ENCODE data around the gene GABRP.
"Not testable (repeated sequence)": the region's sequence is repeated elsewhere in the genome, so short reads cannot be mapped to it uniquely, and the experiment has no call there.

The GABRP gene

GRCh38 chr5:170783498-170784247 is at the start of gene GABRP:
TSS of gene GABRP (plus strand) at chr5:170783725. CDS start at chr5:170788616, 4,891 bp downstream.
- DNase-seq (ENCODE audit: low read depth in 2 of 2) = no peak

DNA sequence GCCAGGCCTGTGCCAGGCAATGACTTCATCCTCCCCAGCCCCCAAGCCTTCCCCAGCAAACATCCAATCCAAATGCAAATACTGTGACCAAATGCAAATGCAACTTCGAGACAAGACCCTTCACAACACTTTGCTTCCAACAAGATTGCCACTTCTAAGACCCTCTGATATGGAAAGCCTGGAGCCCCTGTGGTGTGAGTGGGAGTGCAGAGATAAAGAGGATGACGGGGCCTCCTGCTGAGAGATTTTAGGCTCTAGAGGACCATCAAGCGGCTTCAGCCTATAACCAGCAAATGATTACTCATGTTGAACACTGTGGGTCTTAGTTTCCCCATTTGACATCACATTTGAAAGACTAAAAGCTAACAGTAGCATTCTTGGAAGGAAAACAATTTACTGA is 46.6 kb upstream of the GABRP start:
- DNase-seq (ENCODE audit: low read depth in 2 of 2) = no peak

DNA sequence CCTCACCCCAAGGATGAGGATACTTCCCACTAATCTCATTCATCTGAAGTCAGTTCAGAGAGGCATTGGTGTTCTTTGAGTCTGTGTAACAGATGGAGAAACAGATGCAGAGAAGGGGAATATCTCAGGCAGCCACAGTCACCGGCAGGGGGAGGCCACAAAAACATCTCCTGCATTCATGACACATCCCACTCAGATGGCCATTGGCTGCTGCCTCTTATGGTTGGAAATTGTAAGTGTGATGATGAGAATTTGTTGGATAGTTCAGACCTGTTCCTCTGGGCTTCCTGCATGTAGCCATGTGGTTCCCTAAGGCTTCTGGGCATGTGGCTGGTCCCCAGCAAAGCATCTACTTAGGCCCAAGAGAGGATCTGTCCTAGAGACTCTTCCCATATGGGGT is 45.9 kb upstream of the GABRP start:
- no peak for DNase-seq (ENCODE audit: low read depth in 2 of 2)

GRCh38 chr5:170738840-170739239 is 44.7 kb upstream of the GABRP start:
- no peak for DNase-seq (ENCODE audit: low read depth in 2 of 2)

DNA sequence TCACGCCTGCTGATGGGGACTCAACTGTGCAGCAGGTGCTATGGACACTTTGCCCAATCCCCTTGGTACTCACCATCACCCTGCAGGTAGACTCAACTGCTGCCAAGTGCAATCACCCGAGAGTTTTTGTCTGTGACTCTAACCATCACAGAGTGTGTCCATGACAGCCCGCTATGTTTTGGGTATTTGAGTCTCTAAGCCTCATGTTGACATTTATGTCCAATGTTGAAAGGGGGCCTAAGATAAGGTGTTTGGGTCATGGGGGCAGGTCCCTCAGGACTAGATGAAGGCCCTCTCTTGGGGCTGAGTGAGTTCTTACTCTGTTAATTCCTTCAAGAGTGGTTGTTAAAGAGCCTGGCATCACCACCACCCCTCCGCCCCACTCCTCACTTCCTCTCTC is 44.1 kb upstream of the GABRP start:
- DNase-seq (ENCODE audit: low read depth in 2 of 2) = no peak

- DNase-seq (ENCODE audit: low read depth in 2 of 2) = no peak
These were observed 42.8 kb upstream of the GABRP start for GRCh38 chr5:170740551-170741205.

DNA sequence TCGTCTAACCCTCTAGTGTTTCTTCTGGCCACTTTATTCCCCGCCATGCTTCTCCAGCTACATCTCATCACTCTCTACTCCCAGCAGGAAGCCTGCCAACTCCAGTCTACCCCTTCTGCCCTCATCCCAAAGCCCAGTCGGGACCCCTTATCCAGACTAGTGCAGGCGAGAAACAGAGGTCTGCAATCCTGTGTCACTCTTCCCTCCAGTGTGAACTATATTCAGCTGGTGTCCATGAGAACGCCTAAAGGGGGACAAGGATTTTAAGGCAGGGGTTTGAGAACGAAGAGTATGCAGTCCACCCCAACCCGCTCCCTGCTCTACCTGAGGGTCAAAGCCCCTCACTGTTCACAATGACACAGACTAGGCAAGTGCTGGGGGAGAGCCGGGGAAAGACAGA is 41.7 kb upstream of the GABRP start:
- no peak for DNase-seq (ENCODE audit: low read depth in 2 of 2)

GRCh38 chr5:170743876-170744212 is 39.7 kb upstream of the GABRP start:
- DNase-seq (ENCODE audit: low read depth in 2 of 2) = no peak

DNA sequence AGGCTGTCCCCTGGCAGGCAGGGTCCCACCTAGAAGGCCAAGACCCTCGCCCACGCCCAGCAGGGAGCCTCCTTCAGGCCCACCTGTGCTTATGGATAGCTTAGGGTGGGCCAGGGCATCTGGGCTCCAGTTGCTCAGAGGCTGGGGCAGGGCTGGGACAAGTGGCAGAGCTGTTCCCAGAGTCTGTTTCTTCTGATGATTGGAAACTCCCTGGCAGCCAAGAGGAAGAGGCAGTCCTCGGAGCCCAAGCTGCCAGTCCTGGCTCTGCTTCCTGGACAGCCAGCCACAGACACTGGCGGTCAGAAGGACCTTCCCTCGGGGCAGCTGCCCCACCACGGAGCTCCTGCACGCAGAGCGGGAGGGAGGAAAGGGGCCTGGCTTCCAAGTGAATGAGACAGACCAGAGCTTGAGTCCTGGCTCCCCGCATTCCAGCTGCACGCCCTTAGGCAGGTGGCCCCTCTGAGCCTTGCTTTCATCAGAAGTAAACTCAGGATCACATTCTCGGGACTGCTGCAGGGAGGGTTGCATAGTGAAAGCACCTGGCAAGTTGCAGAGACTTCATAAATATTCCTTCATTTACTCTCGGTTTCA is 37.9 kb upstream of the GABRP start:
- no peak for DNase-seq (ENCODE audit: low read depth in 2 of 2)

DNA sequence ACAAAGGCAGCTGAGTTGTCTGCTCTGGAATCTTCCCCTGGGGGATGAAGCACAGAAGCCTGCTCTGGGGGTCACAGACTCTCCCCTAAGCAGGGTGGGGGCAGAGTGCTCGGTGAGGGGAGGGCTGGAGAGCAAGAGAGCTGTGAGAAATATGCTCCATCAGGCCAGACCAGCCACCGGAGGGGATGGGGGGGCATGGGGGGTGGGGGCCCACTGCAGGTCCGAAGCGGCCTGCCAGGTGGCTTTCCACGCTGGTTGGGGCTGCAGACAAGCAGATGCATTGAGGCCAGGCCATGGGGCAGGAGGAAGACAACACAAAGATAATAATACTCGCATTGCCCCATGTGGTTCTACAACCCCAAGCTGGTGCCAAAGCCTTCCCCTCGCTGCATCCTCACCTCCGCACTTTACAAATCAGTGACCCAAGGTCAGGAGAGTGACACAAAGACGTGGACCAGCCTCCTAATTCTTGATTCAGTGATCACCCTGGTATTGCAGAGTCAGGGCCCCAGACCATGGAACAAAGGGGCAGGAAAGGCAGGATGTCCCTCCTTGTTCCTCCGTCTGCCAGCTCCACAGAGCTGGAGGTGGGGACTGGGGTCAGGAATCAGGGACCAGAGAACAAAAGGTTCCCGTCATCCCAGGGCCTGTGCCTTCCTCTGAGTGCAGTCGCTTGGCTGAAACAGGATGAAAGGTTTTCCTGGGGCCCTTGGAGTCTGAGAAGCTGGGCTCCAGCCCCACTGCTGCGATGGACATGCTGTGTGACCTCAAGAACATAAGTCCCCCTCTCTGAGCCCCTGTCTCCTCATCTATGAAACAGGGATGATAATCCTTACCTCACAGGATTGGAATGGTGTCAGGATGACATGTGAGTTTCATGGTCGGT is 37.2 kb upstream of the GABRP start:
- DNase-seq (ENCODE audit: low read depth in 2 of 2) = no peak

DNA sequence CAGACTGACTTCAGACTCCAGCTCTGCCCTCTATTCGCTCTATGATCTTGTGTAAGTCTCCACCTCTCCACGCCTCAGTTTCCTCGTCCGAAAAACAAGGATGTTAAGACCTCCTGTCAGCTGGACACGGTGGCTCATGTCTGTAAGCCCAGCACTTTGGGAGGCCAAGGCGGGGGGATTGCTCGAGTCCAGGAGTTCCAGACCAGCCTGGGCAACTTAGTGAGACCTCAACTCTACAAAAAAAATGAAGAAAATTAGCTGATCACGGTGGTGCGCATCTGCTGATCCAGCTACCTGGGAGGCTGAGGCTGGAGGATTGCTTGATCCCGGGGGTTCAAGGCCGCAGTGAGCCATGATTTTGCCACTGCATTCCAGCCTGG is 36.6 kb upstream of the GABRP start:
- DNase-seq (ENCODE audit: low read depth in 2 of 2) = no peak

DNA sequence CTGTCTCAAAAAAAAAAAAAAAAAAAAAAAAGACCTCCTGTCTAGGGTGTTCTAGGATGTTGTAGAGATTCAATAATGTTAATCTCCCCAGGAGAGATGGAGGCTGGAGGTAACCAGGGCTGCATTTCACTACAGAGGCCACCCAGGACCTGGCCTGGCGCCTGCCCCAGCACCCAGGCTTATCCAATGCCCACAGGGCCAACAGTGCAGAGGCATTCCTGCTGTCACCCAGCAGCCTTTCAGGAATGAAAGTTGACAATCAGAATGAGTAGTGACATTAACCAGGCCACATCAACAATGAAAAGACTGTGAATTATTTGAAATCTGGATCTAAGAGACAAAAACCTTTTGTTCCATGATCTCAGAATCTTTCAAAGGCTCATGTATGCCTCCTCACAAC is 36.2 kb upstream of the GABRP start:
- no peak for DNase-seq (ENCODE audit: low read depth in 2 of 2)

DNA sequence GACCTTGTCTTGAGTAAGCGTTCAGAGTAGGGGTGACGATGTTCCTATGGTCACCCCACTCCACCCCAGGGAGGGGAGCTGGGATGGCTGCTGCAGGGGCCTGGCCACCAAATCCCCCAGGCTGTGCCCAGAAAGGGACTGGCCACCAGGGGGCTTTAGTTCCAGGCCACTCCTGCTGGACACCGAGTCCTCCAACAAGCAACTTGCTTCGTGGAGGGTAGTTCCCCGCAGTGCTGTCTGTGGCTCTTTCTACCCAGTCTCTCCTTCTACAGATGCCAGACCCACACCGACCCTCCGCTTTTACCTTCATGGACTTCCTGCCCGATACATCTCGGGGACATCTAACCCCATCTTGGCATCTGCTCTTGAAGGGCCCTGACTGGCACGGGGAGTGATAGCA is 35.7 kb upstream of the GABRP start:
- DNase-seq (ENCODE audit: low read depth in 2 of 2) = no peak

DNA sequence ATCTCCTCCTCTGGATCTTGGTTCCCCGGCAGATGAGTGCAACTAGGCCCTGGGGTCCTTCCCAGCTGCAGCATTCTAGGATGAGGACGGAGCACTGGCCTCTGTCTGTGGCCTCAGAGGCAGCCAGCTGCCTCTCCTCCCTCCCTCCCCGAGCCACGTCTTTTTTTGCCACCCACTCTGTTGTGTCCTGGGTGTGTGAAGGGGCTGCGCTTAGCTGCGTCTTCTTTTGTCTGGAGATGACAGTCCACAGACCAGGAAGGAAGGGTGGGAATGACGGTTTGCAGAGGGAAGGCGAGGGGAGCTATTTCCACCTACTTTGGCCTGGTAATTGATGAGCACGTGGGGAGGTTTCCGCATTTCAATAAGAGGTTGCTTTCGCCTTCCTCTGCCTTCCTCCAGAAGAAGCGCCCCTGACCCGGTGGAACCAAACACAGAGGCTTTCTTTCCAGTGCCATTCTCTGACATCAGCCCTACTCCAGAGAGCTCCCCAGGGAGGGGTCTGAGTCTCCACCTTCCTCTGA is 34.5 kb upstream of the GABRP start:
- DNase-seq (ENCODE audit: low read depth in 2 of 2) = no peak

- DNase-seq (ENCODE audit: low read depth in 2 of 2) = no peak
These were observed 33.6 kb upstream of the GABRP start for GRCh38 chr5:170749911-170750431.

GRCh38 chr5:170750791-170751190 is 32.7 kb upstream of the GABRP start:
- no peak for DNase-seq (ENCODE audit: low read depth in 2 of 2)

GRCh38 chr5:170751631-170752030 is 31.9 kb upstream of the GABRP start:
- no peak for DNase-seq (ENCODE audit: low read depth in 2 of 2)

DNA sequence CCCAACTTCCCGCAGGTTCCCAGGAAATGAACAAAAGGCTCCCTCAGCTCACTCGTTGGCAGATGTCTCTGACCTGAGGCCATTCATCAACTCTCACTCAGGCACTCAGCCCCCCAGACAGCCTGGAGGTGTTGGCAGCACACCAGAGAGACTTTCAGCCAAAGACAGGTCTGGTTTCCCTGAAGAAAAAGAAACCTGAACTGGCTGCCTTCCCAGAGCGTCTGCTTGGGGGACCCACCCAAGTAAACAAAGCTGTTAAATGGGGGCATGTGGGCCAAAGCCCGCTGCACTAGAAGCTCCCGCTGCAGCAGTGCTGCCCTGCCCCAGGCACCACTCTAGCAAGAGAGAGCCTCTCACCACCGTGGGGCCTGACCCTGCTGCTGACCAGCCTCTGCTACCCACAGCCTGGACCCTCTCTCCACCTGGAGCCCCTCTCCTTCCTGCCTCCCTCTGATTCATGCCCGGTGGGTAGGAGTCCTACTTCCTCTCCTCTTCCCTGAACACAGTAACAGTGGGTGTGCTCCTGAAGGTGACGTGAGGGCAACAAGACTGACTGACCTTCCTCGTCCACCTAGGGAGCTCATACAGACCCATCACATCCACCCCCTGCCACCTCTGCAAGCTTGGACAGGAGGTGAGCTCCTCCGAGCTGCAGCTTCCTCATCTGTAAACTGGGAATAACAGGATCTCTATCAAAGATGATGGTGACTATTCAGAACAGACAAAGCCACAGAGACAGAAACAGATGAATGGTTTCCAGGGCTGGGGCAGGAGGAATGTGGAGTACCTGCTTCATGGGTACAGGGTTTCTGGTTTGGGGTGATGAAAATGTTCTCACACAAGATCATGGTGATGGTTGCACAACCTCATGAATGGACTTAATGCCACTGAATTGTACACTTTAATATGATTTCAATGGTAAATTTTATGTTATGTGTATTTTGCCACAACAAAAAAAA is 31.0 kb upstream of the GABRP start:
- DNase-seq (ENCODE audit: low read depth in 2 of 2) = no peak

DNA sequence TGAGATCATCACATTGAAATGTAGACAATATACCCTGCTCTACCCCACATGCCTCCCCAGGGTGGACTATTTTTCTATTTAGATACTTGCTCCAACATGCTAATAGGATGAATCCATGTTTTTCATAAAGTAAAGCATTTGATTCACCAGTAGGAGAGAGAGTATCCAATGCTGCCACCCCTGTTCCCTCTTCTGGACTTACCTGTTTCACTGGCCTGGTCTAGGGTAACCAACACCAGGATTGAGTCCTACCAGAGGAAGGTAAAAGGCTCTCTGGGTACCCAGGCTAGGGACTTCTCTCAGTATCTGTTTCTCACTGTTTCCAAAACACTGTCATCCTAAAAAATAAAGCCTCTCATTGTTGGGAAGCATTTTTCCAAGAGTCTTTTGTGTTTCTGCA is 30.2 kb upstream of the GABRP start:
- no peak for DNase-seq (ENCODE audit: low read depth in 2 of 2)

DNA sequence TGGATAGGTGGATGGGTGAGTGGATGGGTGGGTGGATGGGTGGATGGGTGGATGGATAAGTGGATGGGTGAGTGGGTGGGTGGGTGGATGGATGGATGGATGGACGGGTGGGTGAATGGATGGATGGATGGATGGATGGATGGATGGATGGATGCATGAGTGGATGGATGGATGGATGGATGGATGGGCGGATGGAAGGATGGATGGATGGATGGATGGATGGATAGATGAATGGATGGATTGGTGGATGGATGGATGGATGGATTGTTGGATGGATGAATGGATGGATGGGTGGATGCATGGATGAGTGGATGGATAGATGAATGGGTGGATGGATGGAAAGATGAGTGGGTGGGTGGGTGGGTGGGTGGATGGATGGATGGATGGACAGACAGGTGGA is 29.0 kb upstream of the GABRP start:
- DNase-seq (ENCODE audit: low read depth in 2 of 2) = not testable (repeated sequence)
